Dedifferentiated amniotic fluid mesenchymal stem cell (primary cell): Measurements from ENCODE around the gene KAZALD1.

Source experiments
- DNase-seq: peaks from one replicate; pipeline ENCODE4 v3.0.0-alpha.2; 2016; ENCODE audit errors: extremely low spot score

The KAZALD1 gene

GRCh38 chr10:101061624-101062231, at the start of gene KAZALD1:
TSS of gene KAZALD1 (plus strand) at chr10:101061989. CDS start at chr10:101062593, 604 bp downstream.
- peak; percentile 64 for DNase-seq

GRCh38 chr10:101012525-101013364, 49.0 kb upstream of the KAZALD1 start:
- DNase-seq, result peak; percentile 95

GRCh38 chr10:101013365-101013825, 48.4 kb upstream of the KAZALD1 start:
- DNase-seq, result no peak

- DNase-seq, result peak; percentile 52
Measured at GRCh38 chr10:101014230-101014884, 47.4 kb upstream of the KAZALD1 start.

GRCh38 chr10:101014966-101015581, 46.7 kb upstream of the KAZALD1 start:
- DNase-seq, result peak; percentile 61

GRCh38 chr10:101015582-101015973, 46.2 kb upstream of the KAZALD1 start:
- DNase-seq, result no peak

- no peak for DNase-seq
Measured at GRCh38 chr10:101016814-101017213, 45.0 kb upstream of the KAZALD1 start.

GRCh38 chr10:101018118-101018599, 43.6 kb upstream of the KAZALD1 start:
- DNase-seq, result no peak

GRCh38 chr10:101018600-101019439, 43.0 kb upstream of the KAZALD1 start:
- DNase-seq, result peak; percentile 48

- no peak for DNase-seq
Measured at GRCh38 chr10:101019440-101019703, 42.4 kb upstream of the KAZALD1 start.

GRCh38 chr10:101020427-101021075, 41.2 kb upstream of the KAZALD1 start:
- DNase-seq, result no peak

- no peak for DNase-seq
Measured at GRCh38 chr10:101021239-101021638, 40.5 kb upstream of the KAZALD1 start.

GRCh38 chr10:101021692-101022251, 40.0 kb upstream of the KAZALD1 start:
- DNase-seq, result no peak

GRCh38 chr10:101022967-101023705, 38.7 kb upstream of the KAZALD1 start:
- no peak for DNase-seq

GRCh38 chr10:101027106-101027720, 34.6 kb upstream of the KAZALD1 start:
- no peak for DNase-seq

- no peak for DNase-seq
Measured at GRCh38 chr10:101028446-101029337, 33.1 kb upstream of the KAZALD1 start.

GRCh38 chr10:101029520-101030295, 32.1 kb upstream of the KAZALD1 start:
- no peak for DNase-seq
